SHP77 (cell line): ENCODE results near the gene NDUFA5.

Experiments
- DNase-seq, 2 experiments: peaks; one replicate each; lab custom pipeline; 2025; lab: John Stamatoyannopoulos, UW

NDUFA5 gene

GRCh38 chr7:123502201-123502600 lies 55.4 kb downstream of the NDUFA5 start:
- DNase-seq: no peak

- no peak for DNase-seq
Observed at GRCh38 chr7:123500878-123501489, 56.6 kb downstream of the NDUFA5 start.

GRCh38 chr7:123499211-123499970 lies 58.2 kb downstream of the NDUFA5 start:
- DNase-seq: no peak

GRCh38 chr7:123498601-123499000 lies 59.0 kb downstream of the NDUFA5 start:
- DNase-seq: no peak

- DNase-seq: no peak
Observed at GRCh38 chr7:123498031-123498430, 59.6 kb downstream of the NDUFA5 start.

- peak; percentile 26 to 28 for DNase-seq
Observed at GRCh38 chr7:123494193-123494796, 63.3 kb downstream of the NDUFA5 start.

GRCh38 chr7:123492485-123492884 lies 65.1 kb downstream of the NDUFA5 start:
- DNase-seq: no peak
